Stimulated activated CD4-positive, alpha-beta T cell treated with anti-CD3 and anti-CD28 coated beads, Interleukin-2, amount 100 ng/mL, for 48 hours (primary cell): ENCODE results near the gene MLH3.

Experiments used
- DNase-seq, 2 donors: peaks; one replicate each; pipeline ENCODE4 v3.0.0-alpha.2; 2020

Gene MLH3

GRCh38 chr14:74981462-74981782, 69.8 kb downstream of the MLH3 start:
- no peak for DNase-seq

GRCh38 chr14:74980731-74981461, 70.4 kb downstream of the MLH3 start:
- no peak for DNase-seq

GRCh38 chr14:74980398-74980730, 70.9 kb downstream of the MLH3 start:
- no peak for DNase-seq

GRCh38 chr14:74979442-74980397, 71.5 kb downstream of the MLH3 start:
- no peak for DNase-seq

- DNase-seq = no peak
These were observed 72.2 kb downstream of the MLH3 start for GRCh38 chr14:74979029-74979428.

GRCh38 chr14:74978416-74978947, 72.8 kb downstream of the MLH3 start:
- DNase-seq = no peak

- no peak for DNase-seq
These were observed 73.3 kb downstream of the MLH3 start for GRCh38 chr14:74977901-74978385.

- no peak for DNase-seq
These were observed 73.9 kb downstream of the MLH3 start for GRCh38 chr14:74977164-74977900.

- DNase-seq = no peak
These were observed 74.8 kb downstream of the MLH3 start for GRCh38 chr14:74976264-74977113.

- DNase-seq = no peak
These were observed 76.0 kb downstream of the MLH3 start for GRCh38 chr14:74975059-74975810.

- no peak for DNase-seq
These were observed 76.8 kb downstream of the MLH3 start for GRCh38 chr14:74974364-74975058.

- no peak for DNase-seq
These were observed 77.3 kb downstream of the MLH3 start for GRCh38 chr14:74973905-74974363.

GRCh38 chr14:74973003-74973653, 78.1 kb downstream of the MLH3 start:
- DNase-seq = peak in 1 of 2 donors; percentile 31

- DNase-seq = no peak
These were observed 82.5 kb downstream of the MLH3 start for GRCh38 chr14:74968811-74969210.

GRCh38 chr14:74965486-74966153, 85.6 kb downstream of the MLH3 start:
- no peak for DNase-seq

GRCh38 chr14:74964787-74965485, 86.3 kb downstream of the MLH3 start:
- no peak for DNase-seq
